Measurements from ENCODE around the gene CFH.
"Not testable (repeated sequence)": the region's sequence is repeated elsewhere in the genome, so short reads cannot be mapped to it uniquely, and the experiment has no call there.

CFH gene

GRCh38 chr1:196651637-196652215, at the start of gene CFH:
Gene CFH, plus strand, starts transcription at chr1:196652043. Its CDS starts 75 bp downstream, at chr1:196652118.
- DNase-seq = no peak

- no peak for DNase-seq
These were observed 48.2 kb upstream of the CFH start for GRCh38 chr1:196603651-196604050.

DNA sequence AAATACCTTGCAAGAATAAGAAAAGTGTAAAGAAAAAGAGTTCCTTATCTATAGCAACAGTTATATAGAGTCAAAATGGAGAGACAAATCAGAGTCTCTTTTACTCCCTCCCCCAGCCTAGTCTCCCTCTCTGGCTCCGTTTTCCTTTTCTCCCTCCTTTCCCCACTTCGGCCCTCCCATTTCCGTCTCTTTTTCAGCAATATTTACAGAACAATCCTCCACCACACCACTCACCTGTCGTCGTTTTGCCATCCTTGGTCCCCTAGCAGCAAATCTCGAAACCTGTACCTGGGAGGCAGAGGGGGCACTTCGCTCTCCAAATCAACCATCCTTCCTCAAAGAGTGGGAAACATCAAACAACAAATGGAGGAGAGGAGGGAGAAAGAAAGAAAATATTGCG, 43.9 kb upstream of the CFH start:
- DNase-seq = no peak

DNA sequence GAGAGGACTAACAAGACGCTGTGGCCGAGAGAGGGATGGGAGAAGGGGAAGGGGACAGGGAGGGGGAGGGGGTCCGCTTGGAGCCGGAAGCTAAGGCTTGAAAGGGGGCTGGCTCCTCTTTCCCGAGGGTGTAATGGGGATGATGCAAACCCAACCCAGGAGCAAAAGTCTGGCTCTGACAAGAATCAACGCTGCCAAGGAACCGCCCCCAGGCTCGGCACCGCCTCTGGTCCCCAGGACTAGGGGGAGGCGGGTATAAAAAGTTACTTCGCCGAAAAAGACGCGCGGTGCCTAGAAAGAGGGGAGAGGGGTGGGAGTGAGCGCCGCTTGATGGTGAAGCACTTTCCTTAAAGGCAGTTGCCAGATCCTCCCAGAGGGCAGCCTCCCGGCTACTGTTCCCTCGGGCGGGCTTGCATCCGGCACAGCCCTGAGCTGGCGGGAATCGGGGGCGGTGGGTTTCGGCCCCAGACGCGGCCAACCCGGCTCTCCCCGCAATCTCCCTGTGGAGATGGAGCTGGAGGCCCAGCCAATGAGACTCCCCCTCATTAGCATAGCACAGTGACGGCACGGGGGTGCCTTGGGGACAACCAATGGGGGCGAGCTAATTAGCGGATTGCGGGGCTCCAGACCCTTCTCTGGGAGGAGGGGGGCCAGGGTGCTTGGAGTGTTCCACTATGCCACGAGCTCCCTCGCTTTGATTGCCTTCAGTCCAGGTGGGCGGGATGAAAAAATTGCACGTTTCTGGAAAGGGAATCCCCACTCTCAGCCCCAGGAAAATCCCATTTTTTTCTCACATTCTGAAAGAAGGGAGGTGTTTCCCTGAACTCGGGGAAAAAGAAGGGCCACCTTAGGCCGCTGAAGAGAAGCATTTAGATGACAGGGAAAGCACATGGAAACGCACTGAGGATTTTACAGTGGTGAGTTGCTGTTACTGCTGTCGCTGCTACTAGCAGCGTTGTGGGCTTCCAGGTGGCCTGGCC, 43.2 kb upstream of the CFH start, which contains the start of gene KCNT2:
KCNT2 (minus strand) TSS at position 51 of the 980 bp plus-strand sequence. CDS start 131 bp downstream, outside the sequence.
- no peak for DNase-seq

DNA sequence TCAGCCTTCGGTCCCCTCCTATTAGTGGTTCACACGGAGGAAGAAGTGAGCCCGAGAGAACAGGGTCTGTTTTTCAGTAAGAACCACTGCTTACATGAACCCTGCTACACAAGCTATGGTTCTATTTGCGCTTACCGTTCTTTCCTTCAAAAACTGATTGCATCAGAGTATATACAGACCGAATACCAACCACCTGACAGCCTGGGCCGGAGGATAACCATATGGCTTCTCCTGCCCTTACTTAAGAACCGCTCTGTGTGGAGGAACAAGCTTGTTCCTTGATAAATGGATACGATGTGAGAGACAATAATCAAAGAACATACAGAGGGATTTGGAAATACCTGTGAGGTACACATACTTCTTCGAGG, 42.5 kb upstream of the CFH start:
- no peak for DNase-seq

- no peak for DNase-seq
These were observed 40.0 kb upstream of the CFH start for GRCh38 chr1:196611873-196612272.

DNA sequence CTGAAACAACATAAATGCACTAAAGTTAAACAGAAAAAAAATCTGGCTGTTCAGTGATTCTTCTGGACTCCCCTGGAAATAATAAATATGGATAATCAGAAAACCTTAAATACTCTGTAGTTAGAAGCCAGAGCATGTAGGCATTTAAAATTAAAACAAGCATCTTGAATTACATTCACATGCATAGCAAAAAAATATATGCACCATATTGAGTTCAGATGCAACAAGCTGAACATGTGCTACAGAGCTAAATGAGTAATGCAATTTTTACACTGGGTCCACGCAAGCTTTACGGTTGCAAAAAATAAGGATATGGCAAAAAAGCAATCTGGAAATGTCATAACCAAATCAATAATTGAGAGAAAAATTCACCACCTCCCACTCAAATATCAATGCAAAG, 32.1 kb upstream of the CFH start:
- DNase-seq = no peak

DNA sequence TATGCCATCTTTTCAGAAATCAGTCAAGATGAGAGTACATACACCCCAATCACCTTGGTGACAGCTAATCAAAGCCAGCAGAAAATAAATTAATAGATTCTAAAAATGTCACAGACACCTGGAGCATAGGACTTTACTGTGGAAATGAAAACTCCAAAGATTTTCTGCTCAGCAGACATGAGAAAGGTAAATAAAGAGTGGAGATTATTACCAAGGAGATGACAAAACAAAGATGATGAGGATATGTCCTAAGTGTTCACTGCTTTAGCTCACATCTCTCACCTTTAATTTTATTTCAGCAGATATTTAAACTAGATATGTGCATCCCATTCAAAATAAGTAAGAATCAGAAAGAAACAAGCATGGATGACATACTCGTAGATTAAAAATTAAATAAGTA, 28.8 kb upstream of the CFH start:
- DNase-seq = no peak

- DNase-seq = no peak
These were observed 23.0 kb upstream of the CFH start for GRCh38 chr1:196628838-196629237.

DNA sequence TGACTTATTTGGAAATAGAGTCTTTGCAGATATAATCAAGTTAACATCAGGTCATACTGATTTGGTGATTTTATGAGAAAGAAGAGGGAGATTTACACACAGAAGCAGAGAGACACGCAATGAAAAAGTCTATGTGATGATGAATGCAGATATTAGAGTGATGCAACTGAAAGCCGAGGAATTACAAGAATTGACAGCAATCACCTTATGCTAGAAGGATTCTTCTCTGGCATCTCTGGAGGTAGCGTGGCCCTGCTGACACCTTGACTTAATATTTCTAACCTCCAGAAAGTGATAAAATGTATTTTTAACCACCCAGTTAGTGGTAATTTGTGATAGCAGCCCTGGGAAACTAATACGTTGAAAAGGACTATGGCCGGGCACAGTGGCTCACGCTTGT, 14.2 kb upstream of the CFH start:
- DNase-seq = no peak

DNA sequence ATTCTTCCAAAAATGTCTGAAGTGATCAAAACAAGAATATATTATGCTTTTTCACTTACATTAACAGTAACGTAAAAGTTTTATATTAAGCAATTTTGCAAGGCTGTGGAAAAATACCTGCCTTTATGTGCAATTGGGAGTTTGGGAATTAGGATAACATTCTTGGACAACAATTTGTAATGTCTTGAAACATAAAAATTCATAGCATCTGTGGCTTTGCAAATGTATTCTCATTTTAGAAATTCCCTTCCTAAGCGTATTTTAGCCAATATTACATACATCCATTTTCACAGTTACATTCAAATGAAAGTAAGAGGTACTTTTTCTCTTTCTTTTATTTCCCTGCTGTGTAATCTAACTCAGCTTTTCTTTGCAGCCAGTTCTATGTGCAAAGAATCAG, 13.4 kb upstream of the CFH start:
- no peak for DNase-seq

- DNase-seq = not testable (repeated sequence)
These were observed 12.6 kb upstream of the CFH start for GRCh38 chr1:196639291-196639690.

DNA sequence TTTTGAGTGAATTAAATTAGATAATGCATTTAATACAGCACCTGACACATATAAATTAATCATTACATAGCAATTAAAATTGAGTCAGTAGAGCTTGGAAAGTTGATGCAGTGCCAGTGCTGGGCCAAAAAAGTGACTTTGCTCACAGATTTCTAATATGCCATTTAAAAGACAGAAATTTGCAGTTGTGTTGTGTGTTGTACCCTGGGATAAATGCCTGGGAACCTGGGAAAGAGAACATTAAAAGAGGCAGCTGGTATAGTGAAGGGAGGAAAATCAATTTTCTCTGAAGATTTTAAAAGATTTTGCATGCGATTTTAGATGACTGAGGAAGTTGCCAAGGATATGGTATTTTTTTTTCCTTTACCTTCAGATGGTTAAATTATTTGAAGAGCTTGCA, 10.9 kb upstream of the CFH start:
- DNase-seq = no peak

GRCh38 chr1:196649990-196650389, 1.9 kb upstream of the CFH start:
- no peak for DNase-seq

GRCh38 chr1:196650403-196650802, 1.4 kb upstream of the CFH start:
- no peak for DNase-seq

DNA sequence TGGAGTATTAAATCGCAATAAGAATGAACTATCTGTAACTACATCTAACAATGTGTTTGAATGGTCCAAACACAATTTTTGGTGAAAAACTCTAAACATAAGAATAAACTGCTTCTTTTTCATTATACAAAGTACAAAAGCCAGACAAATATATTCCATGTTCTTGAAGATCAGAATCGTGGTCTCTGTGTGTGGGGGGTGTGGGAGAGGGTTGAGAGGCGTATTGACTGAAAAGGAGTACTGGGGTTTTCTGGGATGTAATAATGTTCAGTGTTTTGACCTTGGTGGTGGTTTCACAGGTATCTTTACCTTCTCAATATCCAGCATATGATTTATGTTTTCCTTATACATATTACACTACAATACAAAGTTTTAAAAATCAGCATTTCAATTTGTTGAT, 764 bp upstream of the CFH start:
- no peak for DNase-seq

GRCh38 chr1:196654271-196654670, 2.4 kb downstream of the CFH start:
- no peak for DNase-seq

- no peak for DNase-seq
These were observed 3.2 kb downstream of the CFH start for GRCh38 chr1:196655071-196655470.

- no peak for DNase-seq
These were observed 3.7 kb downstream of the CFH start for GRCh38 chr1:196655494-196655893.

GRCh38 chr1:196659471-196659870, 7.6 kb downstream of the CFH start:
- no peak for DNase-seq

- DNase-seq = no peak
These were observed 8.4 kb downstream of the CFH start for GRCh38 chr1:196660272-196660671.

GRCh38 chr1:196660852-196661251, 9.0 kb downstream of the CFH start:
- peak in 2 of 6 experiments; percentile 15 to 18 for DNase-seq

DNA sequence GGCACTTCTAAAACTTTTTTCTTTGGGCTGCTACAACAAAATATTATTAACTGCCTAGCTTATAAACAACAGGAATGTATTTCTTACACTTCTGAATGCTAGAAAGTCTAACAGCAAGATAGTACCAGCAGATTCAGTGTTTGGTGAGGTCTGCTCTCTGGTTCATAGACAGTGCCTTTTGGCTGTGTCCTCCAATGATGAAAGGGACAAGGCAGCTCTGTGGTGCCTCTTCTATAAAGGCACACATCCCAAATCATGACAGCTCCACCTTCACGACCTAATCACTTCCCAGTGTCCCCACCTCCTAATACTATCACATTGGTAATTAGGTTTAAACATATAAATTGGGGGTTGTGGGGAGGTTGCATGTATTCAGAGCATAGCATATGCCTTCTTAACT, 9.5 kb downstream of the CFH start:
- no peak for DNase-seq

- DNase-seq = no peak
These were observed 15.3 kb downstream of the CFH start for GRCh38 chr1:196667131-196667530.
